HUDEP-2 (cell line): ENCODE measurements around the gene GLTP.
"Not testable (repeated sequence)": the region's sequence is repeated elsewhere in the genome, so short reads cannot be mapped to it uniquely, and the experiment has no call there.

Experiments
- DNase-seq, 76 experiments: peaks; one replicate each; lab custom pipeline; 2025; ENCODE audit not compliant: unreplicated experiment in 76 of 76; lab: John Stamatoyannopoulos, UW

Gene GLTP

GRCh38 chr12:109879351-109880042, 844 bp downstream of the GLTP start:
- no peak for DNase-seq

- DNase-seq, result no peak
Measured at GRCh38 chr12:109878749-109879148, 1.6 kb downstream of the GLTP start.

DNA sequence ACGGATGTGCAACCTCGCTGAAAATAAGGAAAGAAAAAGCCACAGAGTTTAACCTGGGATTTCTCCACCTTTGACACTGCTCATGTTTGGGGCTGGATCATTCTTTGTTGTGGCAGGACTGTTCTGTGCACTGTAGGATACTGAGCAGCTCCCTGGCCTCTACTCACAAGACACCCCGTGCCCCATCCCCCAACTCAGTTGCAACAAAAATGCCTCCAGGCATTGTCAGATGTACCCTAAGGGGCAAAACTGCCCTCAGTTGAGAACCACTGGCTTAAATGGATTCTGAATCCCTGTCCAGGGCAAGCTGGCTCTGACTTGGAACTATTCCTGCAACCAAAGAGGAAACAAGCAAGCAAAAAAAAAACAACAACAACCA, 2.1 kb downstream of the GLTP start:
- no peak for DNase-seq

GRCh38 chr12:109877504-109878246, 2.7 kb downstream of the GLTP start:
- no peak for DNase-seq

- no peak for DNase-seq
Measured at GRCh38 chr12:109876406-109876805, 3.9 kb downstream of the GLTP start.

DNA sequence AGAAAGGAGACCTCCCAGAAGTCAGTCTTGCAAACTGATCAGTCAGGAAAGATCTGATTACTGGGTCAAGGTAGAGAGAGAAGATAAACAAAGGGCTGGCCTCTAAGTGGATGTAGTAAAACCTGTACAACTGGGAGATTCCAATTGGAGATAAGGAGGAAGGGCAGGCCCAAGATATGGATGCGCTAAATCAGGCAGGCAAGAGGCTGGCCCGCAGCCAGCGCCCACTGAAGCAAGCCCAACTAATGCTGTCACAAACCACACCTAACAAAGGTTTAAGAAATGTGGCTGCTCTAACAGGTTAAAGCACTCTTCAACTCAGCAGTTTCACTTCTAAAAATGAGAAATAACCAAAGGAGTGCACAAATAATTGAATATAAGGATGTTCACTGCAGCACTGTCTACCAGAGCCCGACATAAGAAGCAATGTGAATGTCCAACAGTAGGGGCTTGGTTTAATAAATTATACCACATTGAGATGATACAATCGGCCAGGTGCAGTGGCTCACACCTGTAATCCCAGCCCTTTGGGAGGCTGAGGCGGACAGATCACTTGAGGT, 4.7 kb downstream of the GLTP start:
- DNase-seq, result peak in 3 of 76 experiments; percentile 2 to 9 (median 9)

GRCh38 chr12:109873653-109874052, 6.7 kb downstream of the GLTP start:
- DNase-seq, result no peak

DNA sequence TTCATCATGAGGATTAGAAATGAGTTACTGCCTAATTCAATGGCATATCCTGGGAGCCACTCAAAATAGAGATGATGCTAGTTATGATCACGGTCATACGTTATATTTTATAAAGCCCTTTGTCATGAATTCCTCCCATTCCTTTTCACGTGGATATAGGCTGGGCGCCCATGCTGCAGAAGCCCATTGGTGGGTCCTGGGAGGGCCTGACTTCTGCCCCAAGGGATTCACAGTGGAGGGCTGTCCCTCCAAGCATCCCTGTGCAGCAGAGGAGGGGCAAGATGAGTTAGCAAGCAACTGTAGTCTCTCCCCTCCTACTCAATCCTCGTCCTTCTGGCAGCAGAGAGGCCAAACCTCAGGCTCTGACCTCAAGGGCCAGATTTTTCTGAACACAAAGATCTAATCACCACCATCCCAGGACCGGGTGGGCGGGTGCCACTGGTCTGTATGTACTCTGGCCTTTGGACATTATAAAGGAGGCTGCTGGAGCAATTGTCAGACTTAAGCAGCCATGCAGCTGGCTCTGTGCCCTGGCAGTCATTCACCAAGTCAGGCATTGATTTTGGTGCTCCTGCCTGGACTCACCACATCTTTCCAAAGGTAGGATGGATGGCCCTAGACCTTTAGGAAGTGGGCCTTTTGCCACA, 8.6 kb downstream of the GLTP start:
- DNase-seq, result no peak

- no peak for DNase-seq
Measured at GRCh38 chr12:109870648-109871047, 9.7 kb downstream of the GLTP start.

DNA sequence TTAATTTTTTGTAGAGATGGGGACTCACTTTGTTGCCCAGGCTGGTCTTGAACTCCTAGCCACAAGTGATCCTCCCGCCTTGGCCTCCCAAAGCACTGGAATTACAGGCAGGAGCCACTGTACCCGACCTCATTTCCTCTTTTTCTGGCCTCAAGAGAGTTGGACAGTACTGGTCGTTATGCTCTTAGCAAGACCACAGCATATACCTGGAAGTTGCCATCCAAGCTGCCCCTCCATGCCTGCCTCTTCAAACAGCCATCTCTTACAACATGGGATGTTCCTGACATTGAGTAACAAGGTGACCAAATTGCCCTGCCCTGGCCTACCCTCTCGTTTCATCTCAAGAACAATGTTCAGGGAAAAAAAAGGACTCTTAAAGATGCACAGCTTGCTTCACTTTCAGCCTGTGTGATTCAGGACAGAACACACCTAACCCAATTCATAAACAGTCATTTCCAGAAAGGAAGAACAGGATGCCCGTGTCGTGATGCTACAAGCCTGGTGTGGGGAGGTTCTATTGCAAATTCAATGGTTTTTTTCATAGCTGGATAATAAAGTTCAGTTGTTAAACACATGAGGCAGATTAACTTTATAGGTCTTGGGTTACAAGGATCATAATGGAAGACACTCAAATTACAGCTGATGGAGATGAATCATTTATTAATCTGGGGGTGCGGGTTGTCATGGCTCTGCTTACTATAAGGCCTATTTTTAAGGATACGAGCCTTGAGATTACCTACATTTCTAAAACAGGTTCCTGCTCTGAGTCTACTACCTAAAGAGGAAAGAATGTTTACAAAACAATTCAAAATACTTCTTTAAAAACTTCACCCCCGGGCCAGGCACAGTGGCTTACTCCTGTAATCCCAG, 11.9 kb downstream of the GLTP start:
- DNase-seq, result no peak

DNA sequence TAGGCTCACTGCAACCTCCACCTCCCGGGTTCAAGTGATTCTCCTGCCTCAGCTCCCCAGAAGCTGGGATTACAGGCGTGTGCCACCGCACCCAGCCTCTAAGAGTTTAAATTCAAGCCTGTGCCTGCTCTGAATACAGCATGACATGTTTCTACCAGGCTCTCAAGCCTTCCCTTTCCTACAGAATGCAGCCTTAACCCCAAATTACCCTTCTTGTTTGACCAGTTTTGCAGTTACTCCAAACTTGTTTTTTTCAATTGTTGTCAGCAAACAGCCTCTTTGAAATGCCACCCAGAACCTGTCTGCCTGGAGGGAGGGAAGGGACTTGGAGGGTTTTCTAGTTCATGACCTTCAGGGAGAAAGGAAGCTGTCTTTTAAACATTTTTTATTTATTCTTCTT, 15.4 kb downstream of the GLTP start:
- DNase-seq, result no peak

DNA sequence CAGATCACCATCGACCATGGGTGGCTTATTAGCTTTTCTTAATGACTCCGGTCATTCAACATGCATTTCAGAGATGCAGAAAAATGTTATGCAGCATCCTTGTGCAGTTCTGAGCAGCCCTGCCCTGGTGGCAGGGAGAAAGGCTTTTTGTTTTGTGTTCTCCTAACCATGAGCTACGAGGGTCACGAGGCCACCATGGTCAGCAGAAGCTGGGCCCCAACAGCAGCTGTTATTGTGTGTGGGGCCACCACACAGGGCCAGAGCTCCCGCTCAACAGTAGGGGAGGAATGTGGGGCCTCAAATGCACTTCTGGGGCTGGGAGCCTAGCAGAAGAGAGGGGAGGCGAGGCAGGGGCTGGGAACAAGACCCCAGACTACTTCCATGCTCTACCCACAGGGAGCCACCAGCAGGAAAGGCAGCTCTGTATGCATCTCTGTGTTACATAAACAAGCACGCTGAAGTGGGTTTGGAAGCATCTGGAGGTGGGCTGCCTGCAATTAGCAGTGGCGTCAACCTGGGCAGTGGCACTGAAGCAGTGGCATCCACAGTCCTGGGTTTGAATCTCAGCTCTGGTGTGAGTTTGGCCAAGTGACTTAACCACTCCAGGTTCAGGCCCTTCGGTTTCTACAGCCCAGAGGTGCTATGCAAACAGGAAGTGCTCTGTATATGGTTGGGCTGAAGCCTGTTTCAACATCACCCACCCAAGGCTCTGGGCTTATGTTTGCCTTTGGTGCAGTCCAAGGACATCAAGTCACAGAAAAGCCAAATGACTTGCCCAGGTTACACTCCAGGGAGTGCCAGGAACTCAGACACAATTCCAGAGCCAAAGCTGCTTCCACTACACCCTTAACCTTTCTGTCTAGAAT, 16.3 kb downstream of the GLTP start:
- no peak for DNase-seq

GRCh38 chr12:109862491-109862890, 17.9 kb downstream of the GLTP start:
- not testable (repeated sequence) for DNase-seq

GRCh38 chr12:109861689-109862314, 18.5 kb downstream of the GLTP start:
- DNase-seq, result no peak

- no peak for DNase-seq
Measured at GRCh38 chr12:109860977-109861376, 19.4 kb downstream of the GLTP start.

DNA sequence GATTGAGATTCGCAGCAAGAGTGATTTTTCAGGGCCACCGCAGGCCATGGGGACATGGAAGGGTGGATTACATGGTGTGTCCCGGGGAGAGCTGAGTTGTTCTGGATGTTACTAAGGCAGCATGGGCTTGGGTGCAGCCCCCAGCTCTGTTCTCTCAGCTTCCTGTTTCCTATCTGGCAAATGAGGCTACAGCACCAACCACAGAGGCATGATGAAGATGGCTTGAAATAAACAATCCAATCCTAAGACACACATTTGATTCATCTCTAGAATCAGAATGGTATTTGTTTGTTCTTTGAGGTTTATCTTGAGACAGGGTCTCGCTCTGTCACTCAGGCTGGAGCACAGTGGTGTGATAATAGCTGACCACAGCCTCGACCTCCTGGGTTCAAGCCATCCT, 21.6 kb downstream of the GLTP start:
- no peak for DNase-seq

GRCh38 chr12:109857715-109858114, 22.6 kb downstream of the GLTP start:
- DNase-seq, result no peak

GRCh38 chr12:109855377-109855776, 25.0 kb downstream of the GLTP start:
- no peak for DNase-seq

DNA sequence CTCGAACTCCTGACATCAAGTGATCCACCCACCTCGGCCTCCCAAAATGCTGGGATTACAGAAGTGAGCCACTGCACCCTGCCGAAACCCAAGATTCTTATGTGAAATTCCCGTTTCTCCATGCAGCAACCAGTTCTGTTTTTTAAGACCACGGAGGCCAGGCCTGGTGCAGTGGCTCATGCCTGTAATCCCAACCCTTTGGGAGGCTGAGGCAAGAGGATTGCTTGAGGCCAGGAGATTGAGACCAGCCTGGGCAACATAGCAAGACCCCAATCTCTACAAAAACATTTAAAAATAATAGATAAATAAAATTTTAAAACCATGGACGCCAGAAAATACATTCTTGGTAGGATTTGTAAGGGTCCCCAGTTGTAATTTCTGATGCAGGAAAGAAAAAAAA, 29.8 kb downstream of the GLTP start:
- not testable (repeated sequence) for DNase-seq
